Tibial nerve (tissue), 4 donors: ENCODE data around the gene CRYL1.

Experiments
- EP300 ChIP-seq, 2 donors: sonication (generic); formaldehyde crosslinking; IDR thresholded peaks; one replicate each; pipeline ENCODE4 v1.6.1; 2017; ENCODE audit warnings: antibody characterized with exemption in 2 of 2, mild to moderate bottlenecking in 1 of 2
- POLR2A ChIP-seq, 2 donors: fragments of 450-650 bp; IDR thresholded peaks; one replicate each; pipeline ENCODE4 v1.6.1; 2017; ENCODE audit warnings: antibody characterized with exemption in 2 of 2, mild to moderate bottlenecking in 2 of 2, moderate library complexity in 2 of 2
- TF ChIP-seq, protein P1 (sequence below), 5 experiments: fragments of 200-600 bp in 3 of 5; fragments of 450-650 bp in 2 of 5; sonication (generic) in 3 of 5; IDR thresholded peaks; one replicate each; pipeline ENCODE4 v1.5.1; 2016 to 2019; ENCODE audit warnings: antibody characterized with exemption in 5 of 5, mild to moderate bottlenecking in 3 of 5, moderate library complexity in 2 of 5

DNA sequence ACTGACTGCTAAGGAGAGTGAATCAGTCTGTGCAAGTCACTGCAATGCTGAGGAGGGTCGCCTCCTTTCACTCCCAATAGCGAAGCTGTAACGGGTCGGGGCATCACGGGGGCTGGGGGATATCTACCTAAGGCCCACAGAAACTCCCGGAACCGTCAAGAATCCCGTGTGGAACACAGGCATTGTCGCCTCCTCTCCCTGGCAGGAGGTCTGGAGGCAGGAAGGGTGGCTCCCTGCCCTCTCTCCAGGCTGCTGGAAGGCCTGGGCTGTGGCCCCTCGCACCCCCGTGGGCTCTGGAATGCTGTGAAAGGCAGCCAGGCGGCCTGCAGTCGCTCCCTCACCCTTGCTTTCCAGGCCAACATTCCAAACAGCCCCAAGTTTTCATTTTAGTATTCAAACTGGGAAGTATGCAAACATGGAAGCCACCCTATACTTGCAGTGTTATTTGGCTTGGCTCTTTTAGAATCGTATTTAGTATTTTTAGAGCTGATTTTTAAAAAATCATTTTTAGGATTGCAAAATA, 109.4 kb downstream of the CRYL1 start:
- TF ChIP-seq, protein P1, sequence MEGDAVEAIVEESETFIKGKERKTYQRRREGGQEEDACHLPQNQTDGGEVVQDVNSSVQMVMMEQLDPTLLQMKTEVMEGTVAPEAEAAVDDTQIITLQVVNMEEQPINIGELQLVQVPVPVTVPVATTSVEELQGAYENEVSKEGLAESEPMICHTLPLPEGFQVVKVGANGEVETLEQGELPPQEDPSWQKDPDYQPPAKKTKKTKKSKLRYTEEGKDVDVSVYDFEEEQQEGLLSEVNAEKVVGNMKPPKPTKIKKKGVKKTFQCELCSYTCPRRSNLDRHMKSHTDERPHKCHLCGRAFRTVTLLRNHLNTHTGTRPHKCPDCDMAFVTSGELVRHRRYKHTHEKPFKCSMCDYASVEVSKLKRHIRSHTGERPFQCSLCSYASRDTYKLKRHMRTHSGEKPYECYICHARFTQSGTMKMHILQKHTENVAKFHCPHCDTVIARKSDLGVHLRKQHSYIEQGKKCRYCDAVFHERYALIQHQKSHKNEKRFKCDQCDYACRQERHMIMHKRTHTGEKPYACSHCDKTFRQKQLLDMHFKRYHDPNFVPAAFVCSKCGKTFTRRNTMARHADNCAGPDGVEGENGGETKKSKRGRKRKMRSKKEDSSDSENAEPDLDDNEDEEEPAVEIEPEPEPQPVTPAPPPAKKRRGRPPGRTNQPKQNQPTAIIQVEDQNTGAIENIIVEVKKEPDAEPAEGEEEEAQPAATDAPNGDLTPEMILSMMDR (IDR thresholded peaks at IDR 0.05) = no peak
- TF ChIP-seq POLR2A (IDR thresholded peaks at IDR 0.05) (no peak), EP300 (IDR thresholded peaks at IDR 0.05) (no peak)
